Smooth muscle cell (in vitro differentiated cells): ENCODE data around the gene YKT6. TPM values are rescaled to one million over a fixed set of nuclear protein-coding genes. Genes with fewer than 3 reads are reported as not detected.
A peak's percentile ranks its signal among the peaks of the same experiment; 100 is the strongest.

Source experiments
- DNase-seq: peaks from one replicate; lab custom pipeline; 2025; ENCODE audit not compliant: unreplicated experiment; lab: John Stamatoyannopoulos, UW
- H2AFZ ChIP-seq: fragments of 200-600 bp; sonication (generic); 2 replicates; pipeline ENCODE4 v1.6.0; 2016; ENCODE audit warnings: antibody characterized with exemption, low read depth, mild to moderate bottlenecking
- H3F3A ChIP-seq: fragments of 200-600 bp; sonication (generic); 2 replicates; pipeline ENCODE4 v1.6.0; 2017; ENCODE audit warnings: antibody characterized with exemption, low read depth
- H3K27ac ChIP-seq: fragments of 200-600 bp; sonication (generic); 2 replicates; pipeline ENCODE4 v1.5.1; 2016; ENCODE audit warnings: low read depth, mild to moderate bottlenecking
- H3K27me3 ChIP-seq: fragments of 200-600 bp; sonication (generic); 2 replicates; pipeline ENCODE4 v1.6.1; 2016; ENCODE audit warnings: low read depth, mild to moderate bottlenecking
- H3K36me3 ChIP-seq: fragments of 200-600 bp; sonication (generic); 2 replicates; pipeline ENCODE4 v1.5.1; 2016; ENCODE audit warnings: low read depth
- H3K4me1 ChIP-seq: fragments of 200-600 bp; sonication (generic); 2 replicates; pipeline ENCODE4 v1.5.1; 2016; ENCODE audit warnings: low read depth
- H3K4me2 ChIP-seq: fragments of 200-600 bp; sonication (generic); 2 replicates; pipeline ENCODE4 v1.6.0; 2016; ENCODE audit warnings: mild to moderate bottlenecking
- H3K4me3 ChIP-seq: fragments of 200-600 bp; sonication (generic); 2 replicates; pipeline ENCODE4 v1.5.1; 2016; ENCODE audit warnings: mild to moderate bottlenecking
- H3K79me2 ChIP-seq: fragments of 200-600 bp; sonication (generic); 2 replicates; pipeline ENCODE4 v1.6.0; 2016; ENCODE audit warnings: low read depth, mild to moderate bottlenecking
- H3K9ac ChIP-seq: fragments of 200-600 bp; sonication (generic); 2 replicates; pipeline ENCODE4 v1.6.0; 2016; ENCODE audit warnings: low read depth
- H3K9me3 ChIP-seq: fragments of 200-600 bp; sonication (generic); replicated peaks from 2 replicates; pipeline ENCODE4 v1.5.1; 2016; ENCODE audit warnings: low read depth
- H4K20me1 ChIP-seq: fragments of 200-600 bp; sonication (generic); 2 replicates; pipeline ENCODE4 v1.6.0; 2016; ENCODE audit warnings: low read depth
- WGBS: methylation state at CpG from one replicate; pipeline ENCODE4 v1.1.7; 2016; ENCODE audit warnings: low lambda C conversion rate; 5-methylcytosine and 5-hydroxymethylcytosine counted together
- polyA plus RNA-seq: library from polyadenylated mRNA; unstranded; fragments of >200 nt; fragmentation: Nextera tagmentation; extraction: Ambion mirVana; gene quantifications from 2 replicates; pipeline ENCODE4 v1.2.1, GENCODE V29; 2016
- total RNA-seq: library from RNA; depleted of rRNA; stranded (reverse); fragments of >200 nt; gene quantifications from 2 replicates; pipeline ENCODE4 v1.2.3, GENCODE V29; 2014
- TF ChIP-seq, protein P1 (sequence below): fragments of 200-600 bp; sonication (generic); IDR thresholded peaks from 2 replicates; pipeline ENCODE4 v1.5.1; 2017; ENCODE audit warnings: borderline replicate concordance, mild to moderate bottlenecking, antibody characterized with exemption; ENCODE audit not compliant: insufficient read depth, poor library complexity, severe bottlenecking

YKT6 gene
- total and polyA plus RNA-seq, 2 experiments from 2014 or later, result 64.2 to 86.5 TPM

DNA sequence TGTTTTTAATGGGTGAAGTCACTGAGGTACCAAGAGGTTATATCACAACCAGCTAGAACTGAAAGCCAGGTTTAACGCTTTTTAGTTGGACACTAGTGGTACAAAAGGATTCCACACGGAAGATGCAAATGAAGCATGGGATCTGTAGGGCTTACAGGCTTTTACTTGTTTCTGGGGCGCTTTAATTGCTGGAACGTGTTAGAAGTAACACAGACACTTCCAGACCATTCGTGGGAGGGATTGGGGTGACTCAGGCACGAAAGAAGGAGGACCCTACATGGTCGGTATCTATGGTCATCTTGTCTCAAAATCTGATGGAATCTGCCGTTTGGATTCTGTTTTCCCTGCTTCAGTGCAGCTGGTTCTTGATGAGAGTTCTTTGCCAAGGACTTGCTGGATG is 1.0 kb downstream of the YKT6 start:
- 8% methylated on average over 8 of the region's 8 CpGs for WGBS
- Histone ChIP-seq H2AFZ (no peak overlapping the region), H3K36me3 (peaks cover 9% of the 10 kb centered on the region), H3K4me2 (peak overlapping the region; percentile 96), H4K20me1 (peaks cover 55% of the 10 kb centered on the region), H3F3A (no peaks in the 10 kb centered on the region), H3K4me1 (no peaks in the 10 kb centered on the region), H3K27ac (peak overlapping the region; percentile 64), H3K79me2 (peaks cover 44% of the 10 kb centered on the region), H3K9me3 (no peaks in the 10 kb centered on the region), H3K9ac (peak overlapping the region; percentile 92), H3K4me3 (peak overlapping the region; percentile 92), H3K27me3 (no peaks in the 10 kb centered on the region)
- TF ChIP-seq, protein P1, sequence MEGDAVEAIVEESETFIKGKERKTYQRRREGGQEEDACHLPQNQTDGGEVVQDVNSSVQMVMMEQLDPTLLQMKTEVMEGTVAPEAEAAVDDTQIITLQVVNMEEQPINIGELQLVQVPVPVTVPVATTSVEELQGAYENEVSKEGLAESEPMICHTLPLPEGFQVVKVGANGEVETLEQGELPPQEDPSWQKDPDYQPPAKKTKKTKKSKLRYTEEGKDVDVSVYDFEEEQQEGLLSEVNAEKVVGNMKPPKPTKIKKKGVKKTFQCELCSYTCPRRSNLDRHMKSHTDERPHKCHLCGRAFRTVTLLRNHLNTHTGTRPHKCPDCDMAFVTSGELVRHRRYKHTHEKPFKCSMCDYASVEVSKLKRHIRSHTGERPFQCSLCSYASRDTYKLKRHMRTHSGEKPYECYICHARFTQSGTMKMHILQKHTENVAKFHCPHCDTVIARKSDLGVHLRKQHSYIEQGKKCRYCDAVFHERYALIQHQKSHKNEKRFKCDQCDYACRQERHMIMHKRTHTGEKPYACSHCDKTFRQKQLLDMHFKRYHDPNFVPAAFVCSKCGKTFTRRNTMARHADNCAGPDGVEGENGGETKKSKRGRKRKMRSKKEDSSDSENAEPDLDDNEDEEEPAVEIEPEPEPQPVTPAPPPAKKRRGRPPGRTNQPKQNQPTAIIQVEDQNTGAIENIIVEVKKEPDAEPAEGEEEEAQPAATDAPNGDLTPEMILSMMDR, result no peak
- no peak for DNase-seq

GRCh38 chr7:44206008-44206407 is 5.2 kb downstream of the YKT6 start:
- no peak overlapping the region for H3K27ac ChIP-seq
- H3K4me3 ChIP-seq, result no peak overlapping the region
- H2AFZ ChIP-seq, result no peak overlapping the region
- H3K4me1 ChIP-seq, result no peaks in the 10 kb centered on the region
- over 99% methylated on average over 5 of the region's 5 CpGs for WGBS
- TF ChIP-seq, protein P1, result no peak
- H3K4me2 ChIP-seq, result no peak overlapping the region
- H3K9me3 ChIP-seq, result no peaks in the 10 kb centered on the region
- H3K79me2 ChIP-seq, result peaks cover 43% of the 10 kb centered on the region
- no peaks in the 10 kb centered on the region for H3F3A ChIP-seq
- peaks cover 17% of the 10 kb centered on the region for H3K36me3 ChIP-seq
- H3K9ac ChIP-seq, result no peak overlapping the region
- no peak for DNase-seq
- H4K20me1 ChIP-seq, result peaks cover 84% of the 10 kb centered on the region
- no peaks in the 10 kb centered on the region for H3K27me3 ChIP-seq

- Histone ChIP-seq H3K9ac (no peak overlapping the region), H3K36me3 (peaks cover 17% of the 10 kb centered on the region), H3K79me2 (peaks cover 22% of the 10 kb centered on the region), H3K27ac (no peak overlapping the region), H3K4me3 (no peak overlapping the region), H2AFZ (no peak overlapping the region), H3K4me2 (no peak overlapping the region), H3F3A (no peaks in the 10 kb centered on the region), H3K4me1 (no peaks in the 10 kb centered on the region), H4K20me1 (peaks cover 71% of the 10 kb centered on the region), H3K27me3 (no peaks in the 10 kb centered on the region), H3K9me3 (no peaks in the 10 kb centered on the region)
- WGBS, result 98% methylated on average over 7 of the region's 7 CpGs
- TF ChIP-seq, protein P1, result no peak
- no peak for DNase-seq
These were observed 7.3 kb downstream of the YKT6 start for GRCh38 chr7:44208085-44208484.

DNA sequence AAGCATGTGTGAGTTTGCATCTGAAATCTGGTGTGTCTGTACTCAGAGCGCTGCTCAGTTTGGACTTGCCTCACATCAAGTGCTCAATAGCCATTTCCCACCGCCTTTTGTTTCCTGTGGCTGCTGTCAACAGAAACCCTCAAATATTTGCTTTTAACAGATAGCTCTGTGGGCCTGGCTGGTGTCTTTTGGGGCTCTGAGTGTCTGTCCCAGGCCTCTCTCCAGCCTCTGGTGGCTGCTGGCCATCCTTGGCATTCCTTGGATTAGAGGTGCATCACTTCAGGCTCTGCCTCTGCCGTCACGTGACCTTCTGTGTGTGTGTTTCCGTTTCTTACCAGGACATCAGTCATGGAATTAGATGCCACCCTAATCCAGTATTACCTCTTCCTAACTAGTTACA is 9.3 kb downstream of the YKT6 start:
- no peaks in the 10 kb centered on the region for H3F3A ChIP-seq

More for the DNA sequence above, 9.3 kb downstream of the YKT6 start:
- 97% methylated on average over 5 of the region's 5 CpGs for WGBS
- no peak overlapping the region for H3K4me3 ChIP-seq
- H2AFZ ChIP-seq, result no peak overlapping the region
- peaks cover 13% of the 10 kb centered on the region for H3K36me3 ChIP-seq
- no peak overlapping the region for H3K4me2 ChIP-seq
- H3K9ac ChIP-seq, result no peak overlapping the region
- no peaks in the 10 kb centered on the region for H3K9me3 ChIP-seq
- no peak for DNase-seq
- peaks cover 6% of the 10 kb centered on the region for H3K4me1 ChIP-seq
- H4K20me1 ChIP-seq, result peaks cover 51% of the 10 kb centered on the region
- H3K27me3 ChIP-seq, result no peaks in the 10 kb centered on the region
- TF ChIP-seq, protein P1, result no peak
- no peak overlapping the region for H3K27ac ChIP-seq
- peaks cover 2% of the 10 kb centered on the region for H3K79me2 ChIP-seq
